IPS-20b (cell line): ENCODE measurements around the gene SCFD2.
"Not testable (repeated sequence)": the region's sequence is repeated elsewhere in the genome, so short reads cannot be mapped to it uniquely, and the experiment has no call there.

ENCODE experiments used
- H3K27ac ChIP-seq: one replicate; pipeline ENCODE4 v1.5.1; 2013; ENCODE audit warnings: low read length
- H3K27me3 ChIP-seq: 2 replicates; pipeline ENCODE4 v1.6.1; 2013; ENCODE audit warnings: mild to moderate bottlenecking, low read length, inconsistent platforms; ENCODE audit not compliant: insufficient read depth
- H3K36me3 ChIP-seq: 2 replicates; pipeline ENCODE4 v1.6.1; 2013; ENCODE audit warnings: low read depth, mild to moderate bottlenecking, inconsistent platforms, low read length, moderate library complexity; ENCODE audit not compliant: insufficient read depth
- H3K4me1 ChIP-seq: 2 replicates; pipeline ENCODE4 v1.6.1; 2013; ENCODE audit warnings: mild to moderate bottlenecking, control low read depth, inconsistent platforms, low read length, moderate library complexity; ENCODE audit not compliant: insufficient read depth
- H3K4me3 ChIP-seq: 2 replicates; pipeline ENCODE4 v1.5.1; 2013; ENCODE audit warnings: mild to moderate bottlenecking, low read length, inconsistent platforms
- H3K9ac ChIP-seq: 2 replicates; pipeline ENCODE4 v1.6.1; 2013; ENCODE audit warnings: low read depth, mild to moderate bottlenecking, inconsistent platforms, low read length, moderate library complexity
- H3K9me3 ChIP-seq: 2 replicates; pipeline ENCODE4 v1.6.1; 2013; ENCODE audit warnings: mild to moderate bottlenecking, low read depth, low read length, inconsistent platforms; ENCODE audit not compliant: insufficient read depth

SCFD2 gene

DNA sequence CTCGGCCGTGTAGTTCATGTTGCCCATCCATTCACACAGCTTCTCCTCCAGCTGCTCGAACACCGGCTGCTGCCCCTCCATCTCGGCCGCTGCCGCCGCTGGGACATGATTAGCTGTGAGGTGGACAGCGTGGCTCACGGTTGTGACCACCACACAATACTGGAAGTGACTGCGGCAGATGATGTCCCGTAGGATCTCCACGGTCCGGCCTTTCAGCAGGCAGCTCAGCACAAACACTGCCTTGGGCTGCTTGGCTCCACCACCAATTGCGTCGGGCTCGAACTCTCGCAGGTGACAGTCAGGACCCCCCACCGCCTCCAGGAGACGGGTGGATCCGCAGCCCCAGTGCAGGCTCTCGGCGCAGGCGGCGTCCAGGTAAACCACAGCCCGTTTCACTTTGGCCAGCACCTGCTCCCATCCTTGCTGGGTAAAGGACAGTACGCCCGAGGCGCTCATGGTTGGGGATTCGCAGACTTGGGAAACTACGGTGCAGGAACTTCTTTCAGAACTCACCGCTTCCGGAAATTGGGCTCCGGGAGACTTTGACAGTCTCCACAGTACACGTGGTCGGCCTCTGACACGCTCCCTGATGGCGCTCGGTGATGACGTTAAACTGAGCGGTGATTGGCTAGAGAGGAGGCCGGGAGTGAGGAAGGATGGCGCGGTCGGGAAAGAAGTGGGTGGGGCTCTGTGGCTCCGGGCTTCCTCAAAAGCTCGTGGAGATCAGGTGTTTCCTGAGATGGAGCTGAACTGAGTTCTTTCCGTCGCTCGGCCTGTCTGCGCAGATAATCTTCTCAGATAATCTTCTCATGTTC is at the start of gene SCFD2:
TSS of gene SCFD2 (minus strand) at position 576 of the 815 bp plus-strand sequence.
- Histone ChIP-seq H3K9ac (peak within 1 kb of the TSS; percentile 51; the same call in 1 of the 2 replicates), H3K4me3 (peak within 1 kb of the TSS; percentile 95), H3K4me1 (peaks cover 4% of the 10 kb centered on the region; the same call in 1 of the 2 replicates), H3K27ac (no peak within 1 kb of the TSS), H3K36me3 (no peaks in the 10 kb centered on the region), H3K9me3 (no peaks in the 10 kb centered on the region), H3K27me3 (peaks cover 34% of the 10 kb centered on the region)

DNA sequence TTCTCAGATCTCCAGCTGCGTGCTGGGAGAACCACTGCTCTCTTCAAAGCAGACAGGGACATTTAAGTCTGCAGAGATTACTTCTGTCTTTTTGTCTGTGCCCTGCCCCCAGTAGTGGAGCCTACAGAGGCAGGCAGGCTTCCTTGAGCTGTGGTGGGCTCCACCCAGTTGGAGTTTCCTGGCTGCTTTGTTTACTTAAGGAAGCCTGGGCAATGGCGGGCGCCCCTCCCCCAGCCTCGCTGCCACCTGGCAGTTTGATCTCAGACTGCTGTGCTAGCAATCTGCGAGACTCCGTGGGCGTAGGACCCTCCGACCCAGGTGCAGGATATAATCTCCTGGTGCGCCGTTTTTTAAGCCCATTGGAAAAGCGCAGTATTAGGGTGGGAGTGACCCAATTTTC is 43.6 kb upstream of the SCFD2 start:
- not testable (repeated sequence) for H3K4me1 ChIP-seq, H3K27ac ChIP-seq, H3K4me3 ChIP-seq, H3K9ac ChIP-seq, H3K27me3 ChIP-seq
- Histone ChIP-seq H3K36me3 (peaks cover 15% of the 10 kb centered on the region), H3K9me3 (peaks cover 17% of the 10 kb centered on the region)

DNA sequence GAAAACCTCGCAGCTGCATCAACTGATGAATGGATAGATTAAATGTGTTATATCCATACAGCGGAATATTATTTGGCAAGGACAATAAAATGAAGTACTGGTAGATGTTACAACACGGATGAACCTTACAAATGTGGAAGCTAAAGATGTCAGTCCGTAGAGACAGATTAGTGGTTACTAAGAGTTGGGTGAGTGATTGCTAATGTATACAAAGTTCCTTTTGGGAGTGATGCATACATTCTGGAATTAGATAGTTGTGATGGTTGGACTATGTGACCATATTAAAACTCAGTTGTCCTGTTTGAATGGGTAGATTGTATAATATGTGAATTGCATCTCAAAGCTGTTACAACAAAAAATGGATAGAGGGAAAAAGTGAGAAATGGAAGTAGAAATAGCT is 14.4 kb upstream of the SCFD2 start:
- peak overlapping the region; percentile 93; the same call in 1 of the 2 replicates for H3K4me3 ChIP-seq
- no peak overlapping the region for H3K27ac ChIP-seq
- peaks cover 50% of the 10 kb centered on the region for H3K36me3 ChIP-seq
- no peaks in the 10 kb centered on the region for H3K27me3 ChIP-seq
- no peak overlapping the region for H3K9ac ChIP-seq
- peaks cover 13% of the 10 kb centered on the region; the same call in 1 of the 2 replicates for H3K4me1 ChIP-seq
- H3K9me3 ChIP-seq: no peaks in the 10 kb centered on the region

DNA sequence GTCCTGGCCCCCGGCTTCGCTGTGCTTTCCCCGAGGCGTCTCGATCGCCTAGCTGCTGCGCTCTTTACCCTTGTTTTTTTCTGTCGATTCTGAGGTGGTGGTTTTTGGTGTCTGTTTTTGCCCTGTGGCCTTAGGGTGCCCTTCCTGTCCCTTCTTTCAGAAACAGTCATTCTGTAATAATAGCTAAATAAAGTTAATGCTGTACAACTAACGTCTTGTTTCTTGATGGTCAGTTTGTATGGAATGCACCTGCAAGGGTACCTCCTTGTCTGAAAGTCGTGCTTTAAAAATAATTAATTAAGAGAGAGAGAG is 12.3 kb upstream of the SCFD2 start:
- peak overlapping the region; percentile 93 for H3K4me3 ChIP-seq
- no peak overlapping the region for H3K27ac ChIP-seq

DNA sequence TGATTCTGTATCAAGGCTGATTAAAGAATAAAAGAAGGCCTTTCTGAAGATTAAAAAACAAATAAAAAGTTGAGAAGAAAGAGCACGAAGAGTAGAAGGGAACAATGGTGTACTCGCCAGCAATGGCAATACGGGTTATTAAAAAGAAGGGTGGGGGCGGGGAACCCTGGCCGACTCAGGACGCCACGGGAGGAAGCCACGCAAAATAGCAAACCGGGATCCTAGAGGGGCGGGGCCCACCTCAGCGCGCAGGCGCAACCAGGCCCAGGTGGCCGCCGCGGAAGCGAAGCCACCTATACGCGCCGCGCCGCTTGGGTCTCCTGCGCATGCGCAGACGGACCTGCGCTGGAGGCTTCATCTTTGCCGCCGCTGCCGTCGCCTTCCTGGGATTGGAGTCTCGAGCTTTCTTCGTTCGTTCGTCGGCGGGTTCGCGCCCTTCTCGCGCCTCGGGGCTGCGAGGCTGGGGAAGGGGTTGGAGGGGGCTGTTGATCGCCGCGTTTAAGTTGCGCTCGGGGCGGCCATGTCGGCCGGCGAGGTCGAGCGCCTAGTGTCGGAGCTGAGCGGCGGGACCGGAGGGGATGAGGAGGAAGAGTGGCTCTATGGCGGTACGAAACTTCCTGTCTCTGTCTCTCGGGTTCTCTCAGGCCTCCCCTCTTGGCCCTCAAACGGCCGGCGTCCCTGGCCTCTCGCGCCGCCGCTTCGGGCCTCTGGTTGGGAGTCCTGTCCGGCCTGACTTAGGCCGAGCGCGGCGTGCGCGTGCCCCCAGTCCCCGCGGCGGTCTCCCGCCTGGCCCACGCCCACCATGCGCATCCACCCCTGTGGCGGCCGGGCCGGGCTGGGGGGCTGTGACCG is 11.7 kb upstream of the SCFD2 start, which contains the start of gene FIP1L1:
TSS of gene FIP1L1 (plus strand) at position 323 of the 852 bp plus-strand sequence. CDS start at position 521, 198 bp downstream.
- Histone ChIP-seq H3K27ac (peak within 1 kb of the TSS; percentile 89), H3K4me1 (peaks cover 13% of the 10 kb centered on the region; the same call in 1 of the 2 replicates), H3K9ac (peak within 1 kb of the TSS; percentile 96), H3K36me3 (peaks cover 23% of the 10 kb centered on the region), H3K4me3 (peak within 1 kb of the TSS; percentile 93), H3K27me3 (peaks cover under 1% of the 10 kb centered on the region; the same call in 1 of the 2 replicates), H3K9me3 (no peaks in the 10 kb centered on the region)

More for the DNA sequence above, 12.3 kb upstream of the SCFD2 start:
- Histone ChIP-seq H3K27me3 (no peaks in the 10 kb centered on the region; the same call in 1 of the 2 replicates), H3K9me3 (no peaks in the 10 kb centered on the region), H3K36me3 (peaks cover 29% of the 10 kb centered on the region), H3K9ac (peak overlapping the region; percentile 96), H3K4me1 (peaks cover 13% of the 10 kb centered on the region; the same call in 1 of the 2 replicates)

DNA sequence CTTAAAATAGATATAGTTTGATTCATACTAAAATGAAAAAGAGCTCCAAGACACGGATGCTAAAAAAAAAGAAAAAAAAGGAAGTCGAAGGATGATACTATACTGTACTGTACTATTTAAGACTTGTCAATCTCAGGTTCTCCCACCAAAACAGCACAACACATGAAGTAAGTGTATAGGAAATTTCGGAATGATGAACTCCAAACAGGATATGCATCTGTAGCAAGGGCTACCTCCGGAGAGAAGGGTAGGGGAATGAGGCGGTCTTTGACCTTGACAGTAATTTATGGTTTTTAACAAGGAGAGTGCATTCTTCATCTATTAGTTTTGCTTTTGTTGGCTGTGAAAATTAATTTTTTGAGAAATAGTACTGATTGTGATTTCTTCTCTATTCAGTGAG is 11.0 kb upstream of the SCFD2 start:
- H3K27ac ChIP-seq: no peak overlapping the region

DNA sequence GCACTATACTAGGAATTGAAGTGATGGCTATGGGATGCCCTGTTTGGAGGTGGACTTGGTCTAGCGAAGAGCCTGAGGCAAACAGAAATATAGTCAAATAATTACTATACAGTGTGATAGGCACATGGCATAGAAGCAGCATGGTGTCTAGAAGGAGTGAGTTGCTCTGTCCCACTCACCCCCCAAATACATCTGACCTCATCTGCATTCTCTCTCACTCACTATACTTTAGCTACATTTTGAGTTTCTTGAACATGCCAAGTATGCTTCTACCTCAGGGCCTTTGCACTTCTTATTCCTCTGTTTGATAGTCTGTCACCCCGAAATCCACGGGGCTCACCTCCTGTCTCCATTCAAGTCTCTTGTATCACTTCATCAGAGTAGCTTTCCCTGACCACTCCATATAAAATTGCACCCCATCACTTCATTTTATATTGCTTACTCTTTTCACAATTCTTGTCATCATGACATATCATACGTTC is 9.0 kb upstream of the SCFD2 start:
- peaks cover 8% of the 10 kb centered on the region; the same call in 1 of the 2 replicates for H3K36me3 ChIP-seq
- no peak overlapping the region for H3K4me3 ChIP-seq
- no peak overlapping the region for H3K27ac ChIP-seq
- no peak overlapping the region for H3K9ac ChIP-seq
- H3K9me3 ChIP-seq: no peaks in the 10 kb centered on the region
- H3K27me3 ChIP-seq: peaks cover 20% of the 10 kb centered on the region
- peaks cover 13% of the 10 kb centered on the region; the same call in 1 of the 2 replicates for H3K4me1 ChIP-seq

More for the DNA sequence above, 11.0 kb upstream of the SCFD2 start:
- H3K4me3 ChIP-seq: peak overlapping the region; percentile 93
- H3K9ac ChIP-seq: peak overlapping the region; percentile 96; the same call in 1 of the 2 replicates
- H3K4me1 ChIP-seq: peaks cover 13% of the 10 kb centered on the region; the same call in 1 of the 2 replicates
- peaks cover 17% of the 10 kb centered on the region for H3K36me3 ChIP-seq
- peaks cover 7% of the 10 kb centered on the region for H3K27me3 ChIP-seq
- no peaks in the 10 kb centered on the region for H3K9me3 ChIP-seq

DNA sequence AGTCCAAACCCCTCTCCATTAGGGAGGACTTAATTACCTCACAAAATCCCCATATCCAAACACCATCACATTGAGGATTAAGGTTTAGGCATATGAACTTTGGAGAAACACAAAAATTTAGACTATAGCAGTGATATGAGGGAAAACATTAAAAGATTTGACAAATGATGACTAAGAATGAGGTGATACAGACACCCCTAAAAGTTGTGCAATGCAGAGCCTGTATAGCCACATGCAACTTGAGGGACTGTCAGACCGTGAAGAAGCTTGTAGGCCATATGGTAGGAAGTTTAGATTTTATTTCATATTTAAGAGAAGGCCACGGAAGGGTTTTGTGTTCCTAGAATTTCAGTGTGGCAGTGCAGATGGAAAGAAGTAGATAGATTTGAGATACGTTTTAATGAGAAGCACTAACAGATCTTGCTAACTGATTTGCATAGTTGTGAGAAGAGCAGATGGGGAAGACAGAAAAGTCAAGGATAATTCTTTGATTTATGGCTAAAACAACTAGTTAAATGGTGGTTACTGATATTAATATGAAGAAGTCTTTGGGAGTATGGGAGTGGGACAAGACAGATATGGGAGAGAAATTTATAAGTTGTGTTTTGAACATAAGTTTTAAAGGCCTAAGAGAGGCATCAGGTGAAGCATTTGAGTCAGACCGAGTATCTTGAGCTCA is 6.1 kb upstream of the SCFD2 start:
- H3K4me3 ChIP-seq: no peak overlapping the region
- H3K9ac ChIP-seq: no peak overlapping the region
- no peak overlapping the region for H3K27ac ChIP-seq
- H3K27me3 ChIP-seq: peaks cover 45% of the 10 kb centered on the region
- peaks cover 1% of the 10 kb centered on the region; the same call in 1 of the 2 replicates for H3K4me1 ChIP-seq
- no peaks in the 10 kb centered on the region for H3K9me3 ChIP-seq
- H3K36me3 ChIP-seq: no peaks in the 10 kb centered on the region

DNA sequence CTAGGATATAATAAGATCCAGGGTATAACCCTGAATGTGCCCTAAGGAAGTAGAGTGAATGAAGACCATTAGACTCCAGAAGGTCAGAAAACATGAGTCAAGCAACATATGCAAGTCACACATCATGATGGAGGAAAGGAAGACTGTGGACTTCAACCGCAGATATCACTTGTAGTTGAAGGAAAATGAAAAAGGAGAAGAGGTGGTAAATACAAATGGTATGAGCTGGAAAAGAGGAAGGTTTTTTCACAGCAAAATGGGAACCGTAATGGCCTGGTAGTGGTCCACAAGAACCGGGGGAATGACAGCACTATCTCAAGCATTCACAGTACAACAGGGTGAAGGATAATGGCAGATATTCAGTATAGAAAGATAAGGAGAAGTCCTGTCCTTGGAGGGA is 5.2 kb upstream of the SCFD2 start:
- no peak overlapping the region for H3K27ac ChIP-seq
- H3K36me3 ChIP-seq: no peaks in the 10 kb centered on the region
- no peaks in the 10 kb centered on the region for H3K4me1 ChIP-seq
- no peak overlapping the region for H3K4me3 ChIP-seq
- no peak overlapping the region for H3K9ac ChIP-seq
- no peaks in the 10 kb centered on the region for H3K9me3 ChIP-seq
- peaks cover 49% of the 10 kb centered on the region for H3K27me3 ChIP-seq

DNA sequence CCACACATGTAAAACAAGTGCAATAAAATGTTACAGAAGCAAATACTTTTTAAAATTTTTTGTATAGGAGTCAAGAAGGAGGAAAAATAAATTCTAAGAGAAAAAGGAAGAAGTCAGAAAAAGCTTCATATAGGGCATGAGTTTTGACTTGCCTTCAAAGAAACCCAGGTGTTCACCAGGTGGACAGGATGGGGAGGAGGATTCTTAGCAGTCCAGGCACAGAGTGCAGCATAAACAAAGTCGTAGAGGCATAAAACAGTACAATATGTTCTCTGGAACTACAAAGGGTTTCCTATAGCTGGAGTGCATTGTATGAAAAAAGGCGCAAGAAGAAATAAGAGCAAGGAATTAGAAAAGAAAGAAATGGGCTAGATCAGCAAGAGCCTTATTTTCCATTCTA is 1.9 kb upstream of the SCFD2 start:
- peaks cover 49% of the 10 kb centered on the region for H3K27me3 ChIP-seq
- H3K9me3 ChIP-seq: no peaks in the 10 kb centered on the region
- H3K4me1 ChIP-seq: peaks cover 4% of the 10 kb centered on the region; the same call in 1 of the 2 replicates
- H3K9ac ChIP-seq: no peak overlapping the region
- no peaks in the 10 kb centered on the region for H3K36me3 ChIP-seq
- H3K27ac ChIP-seq: no peak overlapping the region
- no peak overlapping the region for H3K4me3 ChIP-seq

DNA sequence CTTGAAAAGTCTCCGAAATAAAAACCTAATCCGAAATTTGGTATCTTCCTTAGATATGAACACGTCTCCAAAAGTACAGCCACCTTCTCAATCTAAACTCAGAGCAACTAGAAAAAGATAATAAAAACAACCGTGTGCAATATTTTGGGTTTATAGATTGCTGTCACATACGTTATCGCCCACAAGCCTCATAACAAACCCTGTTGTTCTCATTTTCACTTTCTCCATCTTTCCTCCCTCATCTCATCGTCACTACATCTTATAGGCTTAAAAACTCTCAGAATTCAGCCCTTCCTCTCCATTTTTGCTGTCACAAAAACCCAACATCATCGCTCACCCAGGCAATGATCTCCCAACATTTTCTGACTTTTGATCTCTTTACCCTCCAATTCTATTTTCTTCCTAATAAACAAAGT is 448 bp upstream of the SCFD2 start:
- peaks cover 39% of the 10 kb centered on the region for H3K27me3 ChIP-seq
- peak overlapping the region; percentile 51; the same call in 1 of the 2 replicates for H3K9ac ChIP-seq
- no peaks in the 10 kb centered on the region for H3K36me3 ChIP-seq
- H3K4me1 ChIP-seq: peaks cover 4% of the 10 kb centered on the region; the same call in 1 of the 2 replicates
- H3K27ac ChIP-seq: no peak overlapping the region
- peak overlapping the region; percentile 95 for H3K4me3 ChIP-seq
- H3K9me3 ChIP-seq: no peaks in the 10 kb centered on the region
